ENCODE data around the gene IGFL2. TPM values are rescaled to one million over a fixed set of nuclear protein-coding genes. Genes with fewer than 3 reads are reported as not detected.
"Not testable (repeated sequence)": the region's sequence is repeated elsewhere in the genome, so short reads cannot be mapped to it uniquely, and the experiment has no call there.

The IGFL2 gene
- total RNA-seq, 1 experiment from 2014 or later, result not detected

DNA sequence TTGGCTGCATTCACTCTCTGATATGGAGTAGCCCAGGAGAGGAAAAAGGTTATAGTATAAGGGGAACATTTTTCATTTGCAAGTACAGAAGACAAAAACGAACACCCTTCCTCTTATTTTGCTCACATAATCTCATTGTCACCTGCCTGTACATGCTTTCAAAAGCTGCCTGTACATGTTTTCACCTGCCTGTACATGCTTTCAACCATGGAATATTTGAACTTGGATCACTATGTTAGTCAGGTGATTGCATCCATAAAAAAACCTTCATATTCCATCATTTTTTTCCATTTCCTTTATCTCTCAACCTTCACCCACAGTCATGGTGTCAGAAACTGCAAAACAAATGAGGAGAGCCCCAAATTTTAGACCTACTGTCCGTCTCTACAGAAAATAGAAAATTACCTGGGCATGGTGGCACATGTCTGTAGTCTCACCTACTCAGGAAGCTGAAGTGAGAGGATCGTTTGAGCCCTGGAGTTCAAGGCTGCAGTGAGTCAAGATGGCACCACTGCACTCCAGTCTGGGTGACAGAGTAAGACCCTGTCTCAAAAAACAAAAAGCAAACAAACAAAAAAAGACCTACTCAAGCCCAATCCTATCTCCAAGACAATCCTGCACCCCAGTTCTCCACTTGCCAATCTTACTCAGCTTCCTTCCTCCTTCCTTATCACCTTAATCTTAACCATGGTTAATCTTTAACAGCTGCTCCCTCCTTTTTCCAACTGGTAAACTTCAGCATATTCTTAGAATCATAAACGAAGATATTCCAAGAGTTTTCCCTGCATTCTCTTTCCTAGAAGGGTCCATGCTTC is 11.6 kb downstream of the IGFL2 start:
- peaks cover 8% of the 10 kb centered on the region for H3K9me3 ChIP-seq (replicated peaks)
- H3K27ac ChIP-seq, result no peak overlapping the region
- H3K4me1 ChIP-seq (replicated peaks), result peaks cover 25% of the 10 kb centered on the region
- no peaks in the 10 kb centered on the region for H3K27me3 ChIP-seq (replicated peaks)
- DNase-seq (ENCODE audit: low read depth in 1 of 2, low spot score in 2 of 2), result no peak
- H3K36me3 ChIP-seq, result no peaks in the 10 kb centered on the region
- H3K4me3 ChIP-seq, result no peak overlapping the region

GRCh38 chr19:46160233-46160775 is 12.3 kb downstream of the IGFL2 start:
- Histone ChIP-seq H3K9me3 (replicated peaks) (peaks cover 8% of the 10 kb centered on the region), H3K4me1 (replicated peaks) (peaks cover 19% of the 10 kb centered on the region), H3K27ac (no peak overlapping the region), H3K27me3 (replicated peaks) (no peaks in the 10 kb centered on the region), H3K4me3 (no peak overlapping the region), H3K36me3 (no peaks in the 10 kb centered on the region)
- no peak for DNase-seq (ENCODE audit: low read depth in 1 of 2, low spot score in 2 of 2)

DNA sequence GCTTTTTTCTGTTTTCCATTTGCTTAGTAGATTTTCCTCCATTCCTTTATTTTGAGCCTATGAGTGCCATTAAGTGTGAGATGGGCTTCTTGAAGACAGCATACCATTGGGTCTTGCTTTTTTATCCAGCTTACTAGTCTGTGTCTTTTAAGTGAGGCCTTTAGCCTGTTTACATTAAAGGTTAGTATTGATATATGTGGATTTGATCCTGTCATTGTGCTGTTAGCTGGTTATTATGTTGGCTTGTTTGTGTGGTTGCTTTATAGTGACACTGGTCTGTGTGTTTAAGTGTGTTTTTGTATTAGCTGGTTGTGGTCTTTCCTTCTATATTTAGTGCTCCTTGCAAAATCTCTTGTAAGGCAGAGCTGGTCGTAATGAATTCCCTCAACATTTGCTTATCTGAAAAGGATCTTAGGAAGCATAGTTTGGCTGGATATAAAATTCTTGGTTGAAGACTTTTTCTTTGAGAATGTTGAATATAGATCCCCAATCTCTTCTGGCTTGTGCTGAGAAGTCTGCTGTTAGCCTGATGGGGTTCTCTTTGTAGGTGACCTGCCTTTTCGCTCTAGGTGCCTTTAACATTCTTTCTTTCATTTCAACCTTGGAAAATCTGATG is 13.7 kb downstream of the IGFL2 start:
- H3K27me3 ChIP-seq (replicated peaks); DNase-seq (ENCODE audit: low read depth in 1 of 2, low spot score in 2 of 2); H3K36me3 ChIP-seq; H3K9me3 ChIP-seq (replicated peaks); H3K4me3 ChIP-seq; H3K27ac ChIP-seq: not testable (repeated sequence)
- H3K4me1 ChIP-seq (replicated peaks), result peaks cover 15% of the 10 kb centered on the region

DNA sequence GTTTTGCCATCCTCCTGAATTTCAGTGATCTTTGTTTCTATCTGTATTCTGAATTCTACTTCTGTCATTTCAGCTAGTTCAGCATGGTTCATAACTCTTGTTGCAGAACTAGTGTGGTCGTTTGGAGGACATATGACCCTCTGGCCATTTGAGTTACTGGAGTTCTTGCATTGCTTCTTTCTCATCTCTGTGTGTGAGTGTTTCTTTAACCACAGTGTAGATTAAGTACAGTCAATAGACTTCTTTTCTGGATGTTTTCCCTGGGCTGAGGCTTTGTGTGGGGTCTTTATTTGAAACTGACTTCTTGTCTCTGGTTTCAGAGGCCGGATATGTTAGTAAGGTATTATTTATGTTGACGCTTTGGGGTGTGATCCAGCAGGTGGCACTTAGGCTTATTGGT is 14.7 kb downstream of the IGFL2 start:
- Histone ChIP-seq H3K4me1 (replicated peaks) (peaks cover 15% of the 10 kb centered on the region), H3K4me3 (no peak overlapping the region), H3K9me3 (replicated peaks) (peaks cover 8% of the 10 kb centered on the region), H3K36me3 (no peaks in the 10 kb centered on the region), H3K27me3 (replicated peaks) (no peaks in the 10 kb centered on the region), H3K27ac (no peak overlapping the region)
- peak in 1 of 2 experiments; percentile 52 for DNase-seq (ENCODE audit: low read depth in 1 of 2, low spot score in 2 of 2)

GRCh38 chr19:46173886-46174480 is 25.9 kb downstream of the IGFL2 start:
- no peaks in the 10 kb centered on the region for H3K36me3 ChIP-seq

GRCh38 chr19:46176116-46176860 is 28.2 kb downstream of the IGFL2 start:
- Histone ChIP-seq H3K9me3 (replicated peaks) (peaks cover 4% of the 10 kb centered on the region; the same call in 1 of the 2 replicates), H3K4me1 (replicated peaks) (peaks cover 9% of the 10 kb centered on the region), H3K36me3 (no peaks in the 10 kb centered on the region), H3K27ac (no peak overlapping the region), H3K27me3 (replicated peaks) (no peaks in the 10 kb centered on the region; the same call in 1 of the 2 replicates), H3K4me3 (no peak overlapping the region)
- no peak for DNase-seq (ENCODE audit: low read depth in 1 of 2, low spot score in 2 of 2)

More at GRCh38 chr19:46173886-46174480, 25.9 kb downstream of the IGFL2 start:
- DNase-seq (ENCODE audit: low read depth in 1 of 2, low spot score in 2 of 2), result no peak
- H3K4me1 ChIP-seq (replicated peaks), result no peaks in the 10 kb centered on the region
- H3K9me3 ChIP-seq (replicated peaks), result peaks cover 4% of the 10 kb centered on the region; the same call in 1 of the 2 replicates
- no peaks in the 10 kb centered on the region; the same call in 1 of the 2 replicates for H3K27me3 ChIP-seq (replicated peaks)
- H3K4me3 ChIP-seq, result no peak overlapping the region
- H3K27ac ChIP-seq, result no peak overlapping the region

DNA sequence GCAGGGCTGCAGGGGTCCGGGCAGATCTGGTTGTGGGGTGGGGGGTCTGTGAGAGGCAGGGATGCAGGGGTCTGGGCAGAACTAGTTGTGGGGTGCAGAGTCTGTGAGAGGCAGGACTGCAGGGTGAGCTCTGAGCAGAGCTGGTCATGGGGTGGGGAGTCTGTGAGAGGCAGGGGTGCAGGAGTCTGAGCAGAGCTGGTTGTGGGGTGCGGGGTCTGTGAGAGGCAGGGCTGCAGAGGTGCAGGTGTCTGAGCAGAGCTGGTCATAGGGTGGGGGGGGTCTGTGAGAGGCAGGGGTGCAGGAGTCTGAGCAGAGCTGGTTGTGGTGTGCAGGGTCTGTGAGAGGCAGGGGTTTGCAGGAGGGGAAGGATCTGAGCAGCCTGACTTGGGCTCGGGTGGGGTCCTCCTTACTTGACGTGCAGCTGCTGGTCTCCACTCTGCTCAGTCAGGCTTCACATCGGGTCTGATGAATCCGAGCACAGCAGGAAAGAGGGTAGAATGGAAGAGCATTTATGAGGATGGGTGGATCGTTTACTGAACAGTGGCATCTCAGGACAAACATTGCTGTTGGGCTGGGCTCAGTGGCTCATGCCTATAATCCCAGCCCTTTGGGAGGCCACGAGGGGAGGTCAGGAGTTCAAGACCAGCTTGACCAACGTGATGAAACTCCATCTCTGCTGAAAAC is 31.2 kb downstream of the IGFL2 start:
- DNase-seq (ENCODE audit: low read depth in 1 of 2, low spot score in 2 of 2), result no peak
- Histone ChIP-seq H3K36me3 (no peaks in the 10 kb centered on the region), H3K4me3 (no peak overlapping the region), H3K27ac (no peak overlapping the region), H3K9me3 (replicated peaks) (0 out of 2 replicates have a peak, but pooled peaks cover 4% of the 10 kb centered on the region), H3K27me3 (replicated peaks) (no peaks in the 10 kb centered on the region; the same call in 1 of the 2 replicates), H3K4me1 (replicated peaks) (peaks cover 21% of the 10 kb centered on the region)

- Histone ChIP-seq H3K4me1 (replicated peaks) (peaks cover 37% of the 10 kb centered on the region), H3K36me3 (no peaks in the 10 kb centered on the region), H3K4me3 (no peak overlapping the region), H3K27ac (peak overlapping the region; percentile 59), H3K27me3 (replicated peaks) (no peaks in the 10 kb centered on the region), H3K9me3 (replicated peaks) (0 out of 2 replicates have a peak, but pooled peaks cover 4% of the 10 kb centered on the region)
- DNase-seq (ENCODE audit: low read depth in 1 of 2, low spot score in 2 of 2), result peak; percentile 46 to 68
These were observed 32.8 kb downstream of the IGFL2 start for GRCh38 chr19:46180701-46181387.

DNA sequence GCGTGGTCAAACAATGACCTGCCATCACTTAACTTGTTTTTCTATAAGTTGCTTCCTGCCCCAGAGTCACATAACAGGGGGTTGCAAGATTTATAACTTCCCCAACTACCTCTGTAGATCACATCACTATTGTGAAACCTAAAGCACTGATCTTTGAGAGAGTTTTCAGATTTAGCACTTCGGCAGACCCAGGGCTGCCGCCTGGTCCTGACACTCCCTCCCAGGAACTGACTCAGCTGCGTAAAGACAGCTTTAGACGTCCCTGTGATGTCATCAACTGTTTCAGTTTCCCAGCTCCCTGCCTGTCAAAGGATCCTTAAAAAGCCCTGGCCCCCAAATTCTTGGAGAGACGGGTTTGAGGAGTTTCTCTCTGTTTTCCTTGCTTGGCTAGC is 33.3 kb downstream of the IGFL2 start:
- Histone ChIP-seq H3K4me1 (replicated peaks) (peaks cover 40% of the 10 kb centered on the region), H3K27ac (peak overlapping the region; percentile 59), H3K36me3 (no peaks in the 10 kb centered on the region), H3K9me3 (replicated peaks) (0 out of 2 replicates have a peak, but pooled peaks cover 4% of the 10 kb centered on the region), H3K4me3 (no peak overlapping the region), H3K27me3 (replicated peaks) (no peaks in the 10 kb centered on the region)
- DNase-seq (ENCODE audit: low read depth in 1 of 2, low spot score in 2 of 2), result peak in 1 of 2 experiments; percentile 50

DNA sequence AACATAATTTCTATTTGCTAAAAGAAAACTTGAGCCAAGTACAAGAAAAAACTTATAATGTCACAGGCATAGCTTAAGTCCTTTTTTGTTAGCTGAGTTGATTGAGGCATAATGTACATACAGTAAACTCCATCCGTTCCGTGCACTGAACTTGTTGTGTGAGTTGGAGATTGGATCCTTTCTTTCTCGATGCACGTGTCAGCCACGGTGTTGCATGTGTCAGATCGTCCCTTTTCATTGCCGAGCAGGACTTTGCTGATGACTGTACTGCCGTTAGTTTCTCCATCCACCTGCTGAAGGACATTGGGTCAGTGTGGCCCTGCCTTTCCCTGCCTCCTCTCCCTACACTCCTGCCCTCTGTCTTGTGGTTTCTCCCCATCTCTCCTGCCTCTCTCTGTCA is 34.4 kb downstream of the IGFL2 start:
- DNase-seq (ENCODE audit: low read depth in 1 of 2, low spot score in 2 of 2), result no peak
- H3K4me3 ChIP-seq, result no peak overlapping the region
- H3K27ac ChIP-seq, result no peak overlapping the region
- H3K36me3 ChIP-seq, result no peaks in the 10 kb centered on the region
- H3K9me3 ChIP-seq (replicated peaks), result 0 out of 2 replicates have a peak, but pooled peaks cover 4% of the 10 kb centered on the region
- H3K4me1 ChIP-seq (replicated peaks), result peaks cover 40% of the 10 kb centered on the region
- no peaks in the 10 kb centered on the region for H3K27me3 ChIP-seq (replicated peaks)

GRCh38 chr19:46184775-46185710 is 37.0 kb downstream of the IGFL2 start:
- Histone ChIP-seq H3K4me1 (replicated peaks) (peaks cover 51% of the 10 kb centered on the region), H3K27ac (peak overlapping the region; percentile 90)
- H3K27me3 ChIP-seq (replicated peaks); H3K9me3 ChIP-seq (replicated peaks); H3K36me3 ChIP-seq; H3K4me3 ChIP-seq: not testable (repeated sequence)
- peak in 1 of 2 experiments; percentile 75 for DNase-seq (ENCODE audit: low read depth in 1 of 2, low spot score in 2 of 2)

Measured in SJSA1 (cell line).